GM19372 (cell line): Measurements from ENCODE around the gene CARD11.
A peak's percentile ranks its signal among the peaks of the same experiment; 100 is the strongest.

Experiments used
- ATAC-seq: cut with Tn5 transposase; IDR thresholded peaks from one replicate; pipeline ENCODE4 v1.9.1; 2021; ENCODE audit warnings: mild to moderate bottlenecking, low read depth, moderate library complexity; ENCODE audit not compliant: unreplicated experiment

The CARD11 gene

GRCh38 chr7:3043544-3044371 lies at the start of gene CARD11:
CARD11 (minus strand) TSS chr7:3043867; CDS start chr7:2958506, 85,361 bp downstream.
- ATAC-seq = no peak

- ATAC-seq = peak; percentile 74
Observed at GRCh38 chr7:3092468-3092867, 48.8 kb upstream of the CARD11 start.

- no peak for ATAC-seq
Observed at GRCh38 chr7:3091631-3092030, 48.0 kb upstream of the CARD11 start.

GRCh38 chr7:3089493-3089892 lies 45.8 kb upstream of the CARD11 start:
- ATAC-seq = no peak

GRCh38 chr7:3087243-3087755 lies 43.6 kb upstream of the CARD11 start:
- ATAC-seq = no peak

GRCh38 chr7:3083350-3083749 lies 39.7 kb upstream of the CARD11 start:
- ATAC-seq = no peak

- ATAC-seq = no peak
Observed at GRCh38 chr7:3082831-3083230, 39.2 kb upstream of the CARD11 start.

GRCh38 chr7:3082386-3082785 lies 38.7 kb upstream of the CARD11 start:
- ATAC-seq = no peak

- no peak for ATAC-seq
Observed at GRCh38 chr7:3080106-3080505, 36.4 kb upstream of the CARD11 start.

- ATAC-seq = no peak
Observed at GRCh38 chr7:3078514-3078913, 34.8 kb upstream of the CARD11 start.

- ATAC-seq = no peak
Observed at GRCh38 chr7:3076700-3077099, 33.0 kb upstream of the CARD11 start.

GRCh38 chr7:3076163-3076562 lies 32.5 kb upstream of the CARD11 start:
- ATAC-seq = no peak

- no peak for ATAC-seq
Observed at GRCh38 chr7:3075441-3075840, 31.8 kb upstream of the CARD11 start.

GRCh38 chr7:3074459-3074821 lies 30.8 kb upstream of the CARD11 start:
- ATAC-seq = no peak

GRCh38 chr7:3073763-3074458 lies 30.2 kb upstream of the CARD11 start:
- no peak for ATAC-seq

GRCh38 chr7:3070908-3071307 lies 27.2 kb upstream of the CARD11 start:
- no peak for ATAC-seq

- ATAC-seq = no peak
Observed at GRCh38 chr7:3069771-3070449, 26.2 kb upstream of the CARD11 start.

- peak; percentile 49 for ATAC-seq
Observed at GRCh38 chr7:3068530-3068929, 24.9 kb upstream of the CARD11 start.

- no peak for ATAC-seq
Observed at GRCh38 chr7:3067606-3068380, 24.1 kb upstream of the CARD11 start.

- ATAC-seq = no peak
Observed at GRCh38 chr7:3067193-3067592, 23.5 kb upstream of the CARD11 start.
